Heart left ventricle (tissue), 16 donors: ENCODE results near the gene CETP. TPM values are rescaled to one million over a fixed set of nuclear protein-coding genes. Genes with fewer than 3 reads are reported as not detected.

ENCODE experiments used
- ATAC-seq, 4 donors: fragments of 200-7000 bp; cut with Tn5 transposase; one replicate each; pipeline ENCODE4 v1.9.1; 2020 to 2022; ENCODE audit warnings: moderate library complexity in 4 of 4, mild to moderate bottlenecking in 3 of 4, moderate number of reproducible peaks in 1 of 4
- DNase-seq, 5 donors: peaks; one replicate each; pipeline ENCODE4 v3.0.0-alpha.2; 2020
- H3K27ac ChIP-seq, 12 donors: fragments of 200-600 bp; sonication (generic) in 4 of 12; one replicate each; pipeline versions ENCODE4 v1.5.0 to v1.8.0; 2016 to 2022; ENCODE audit warnings: mild to moderate bottlenecking in 2 of 12
- H3K27me3 ChIP-seq, 9 donors: fragments of 200-600 bp; sonication (generic) in 2 of 9; one replicate each; pipeline versions ENCODE4 v1.5.1 to v1.8.0; 2016 to 2022; ENCODE audit warnings: mild to moderate bottlenecking in 3 of 9
- H3K36me3 ChIP-seq, 9 donors: fragments of 200-600 bp; sonication (generic) in 2 of 9; one replicate each; pipeline versions ENCODE4 v1.5.0 to v1.8.0; 2018 to 2022; ENCODE audit warnings: mild to moderate bottlenecking in 2 of 9
- H3K4me1 ChIP-seq, 12 donors: fragments of 200-600 bp; sonication (generic) in 4 of 12; one replicate each; pipeline versions ENCODE4 v1.5.0 to v1.8.0; 2016 to 2022; ENCODE audit warnings: mild to moderate bottlenecking in 3 of 12
- H3K4me3 ChIP-seq, 12 donors: fragments of 200-600 bp; sonication (generic) in 4 of 12; one replicate each; pipeline versions ENCODE4 v1.5.0 to v1.8.0; 2017 to 2022; ENCODE audit warnings: mild to moderate bottlenecking in 9 of 12, moderate library complexity in 4 of 12
- H3K9me3 ChIP-seq, 12 donors: fragments of 200-600 bp; sonication (generic) in 4 of 12; one replicate each; pipeline versions ENCODE4 v1.5.0 to v1.8.0; 2016 to 2022; ENCODE audit warnings: mild to moderate bottlenecking in 1 of 12
- CTCF ChIP-seq, 12 donors: fragments of 200-600 bp; sonication (generic) in 4 of 12; IDR thresholded peaks; one replicate each; pipeline versions ENCODE4 v1.5.0 to v1.8.0; 2018 to 2022; ENCODE audit warnings: antibody characterized with exemption in 12 of 12, mild to moderate bottlenecking in 5 of 12
- POLR2A ChIP-seq, 2 donors: fragments of 450-650 bp; IDR thresholded peaks; one replicate each; pipeline ENCODE4 v1.6.1; 2017; ENCODE audit warnings: antibody characterized with exemption in 2 of 2, mild to moderate bottlenecking in 2 of 2, moderate library complexity in 2 of 2
- WGBS, 4 donors: extraction: QIAGEN DNeasy Blood & Tissue Kit in 2 of 4; methylation state at CpG; one replicate each; pipeline versions ENCODE4 v1.1.5 to v1.1.7; 2013 to 2018; 5-methylcytosine and 5-hydroxymethylcytosine counted together
- intact Hi-C, 10 donors: fragments of 100-400 bp; cut with DNase I; formaldehyde crosslinking; loops; one replicate each; pipeline versions ENCODE4 v1.11.1 to v1.14.2; 2022
- polyA plus RNA-seq, 2 donors: library from polyadenylated mRNA; stranded (reverse); fragments of 200-250 nt; gene quantifications; one replicate each; pipeline ENCODE4 v1.2.3, GENCODE V29; 2013
- total RNA-seq, 9 donors: library from RNA; depleted of rRNA in 2 of 9; stranded (reverse); fragments of >200 nt in 2 of 9; fragmentation: NEBNext Ultra II Directional in 3 of 9; extraction: Animal tissue kit (Norgen Biotek cat#: 25700) in 3 of 9; gene quantifications; one replicate each; pipeline versions ENCODE4 v1.1.0 to v1.2.4, GENCODE V29; 2016 to 2023
- donor health status: ischemic (EF 13 %, LVEDD 7.1; RV severe dilation, severe dysfunction).
- donor health status: healthy with polysubstance abuse.
- donor health status: DM: no; HTN: yes; CAD: no.
- donor health status: DM: no; HTN: no; CAD: no.
- donor health status: ischemic (EF 25% LVEDD 6.9; RV normal size, moderate dysfunction).
- donor health status: ischemic (EF 25% LVEDD 5.7; RV mildly dilated, moderate dysfunction).
- donor health status: healthy.
- donor health status: DM: yes; HTN: yes; CAD: no.
- donor health status: ischemic (EF 35%, LVEDD 5.7; RV mildly dilated, moderate dysfunction).
- donor health status: nonischemic (EF 11% LVEDD 7.7; RV severe dilation, severe dysfunction).
- donor health status: DM: yes; HTN: yes; CAD: no.
- donor health status: PGD.
- donor health status: ischemic (EF 29% LVEDD 5.4; RV normal size, mild dysfunction).
- donor health status: nonischemic (EF 23%, LVEDD 6.1; RV moderate dilation, normal function).

Gene CETP
- total and polyA plus RNA-seq, 11 donors, result 0.23 to 3.1 (median 0.31) TPM; not detected in 3

DNA sequence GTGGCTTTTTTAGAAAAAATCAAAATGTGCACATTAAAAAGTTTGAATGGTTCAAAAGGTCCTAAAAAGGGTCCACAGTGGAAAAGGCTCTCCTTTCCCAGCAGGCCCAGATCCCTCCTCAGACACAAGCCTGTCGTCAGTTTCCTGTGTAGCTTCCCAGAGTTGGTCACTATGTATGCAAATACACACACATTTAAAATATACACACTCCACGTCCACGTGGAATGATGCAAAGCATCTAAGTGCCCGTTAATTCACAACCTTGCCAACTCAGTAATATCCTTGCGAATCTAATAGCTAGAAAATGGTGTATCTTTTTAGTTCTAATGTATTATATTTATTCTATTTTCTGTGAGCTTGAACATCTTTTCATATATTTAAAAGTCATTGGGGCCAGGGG is 45.3 kb downstream of the CETP start:
- no peaks in the 10 kb centered on the region for H3K27me3 ChIP-seq
- H3K9me3 ChIP-seq, result no peaks in the 10 kb centered on the region
- no peak for TF ChIP-seq CTCF (IDR thresholded peaks at IDR 0.05)
- no peak for TF ChIP-seq POLR2A (IDR thresholded peaks at IDR 0.05)
- WGBS, 4 donors, result 70 to 81% (median 73%) methylated on average over 5 of the region's 5 CpGs
- peaks cover 0 to 53% (median 0%) of the 10 kb centered on the region in 12 donors for H3K4me1 ChIP-seq
- no peak for ATAC-seq
- H3K27ac ChIP-seq, result no peak overlapping the region
- intact Hi-C loops, result no loop called here
- H3K4me3 ChIP-seq, result no peak overlapping the region
- H3K36me3 ChIP-seq, result peaks cover 0 to 46% (median 0%) of the 10 kb centered on the region in 9 donors
- no peak for DNase-seq

GRCh38 chr16:57007530-57007929 is 45.8 kb downstream of the CETP start:
- Histone ChIP-seq H3K36me3 (peaks cover 0 to 41% (median 0%) of the 10 kb centered on the region in 9 donors), H3K4me1 (peaks cover 0 to 58% (median 0%) of the 10 kb centered on the region in 12 donors), H3K27me3 (no peaks in the 10 kb centered on the region), H3K9me3 (no peaks in the 10 kb centered on the region), H3K27ac (no peak overlapping the region), H3K4me3 (no peak overlapping the region)
- WGBS, 4 donors, result 86 to 93% (median 91%) methylated on average over 3 of the region's 3 CpGs
- DNase-seq, result no peak
- no peak for ATAC-seq
- TF ChIP-seq POLR2A (IDR thresholded peaks at IDR 0.05), result no peak
- TF ChIP-seq CTCF (IDR thresholded peaks at IDR 0.05), result no peak
- intact Hi-C loops, result no loop called here

- no peak for DNase-seq
- WGBS, 4 donors, result 97 to 99% (median 98%) methylated on average over 1 of the region's 1 CpG
Observed at GRCh38 chr16:57008440-57008839, 46.7 kb downstream of the CETP start.

GRCh38 chr16:57009643-57010170 is 48.0 kb downstream of the CETP start:
- TF ChIP-seq CTCF (IDR thresholded peaks at IDR 0.05) (no peak), POLR2A (IDR thresholded peaks at IDR 0.05) (no peak)
- intact Hi-C loops, result no loop called here
- H3K36me3 ChIP-seq, result peaks cover 0 to 23% (median 0%) of the 10 kb centered on the region in 9 donors
- H3K4me3 ChIP-seq, result no peak overlapping the region
- DNase-seq (peak in 1 of 5 donors; percentile 14), ATAC-seq (no peak)
- WGBS, 4 donors, result 93 to 100% (median 96%) methylated on average over 2 of the region's 2 CpGs
- H3K4me1 ChIP-seq, result peaks cover 0 to 66% (median 0%) of the 10 kb centered on the region in 12 donors
- H3K27me3 ChIP-seq, result no peaks in the 10 kb centered on the region
- H3K9me3 ChIP-seq, result peaks cover 0 to 5% (median 0%) of the 10 kb centered on the region in 12 donors
- peak overlapping the region in 1 of 12 donors; percentile 18 for H3K27ac ChIP-seq

More at GRCh38 chr16:57008440-57008839, 46.7 kb downstream of the CETP start:
- Histone ChIP-seq H3K27ac (no peak overlapping the region), H3K4me1 (peaks cover 0 to 64% (median 0%) of the 10 kb centered on the region in 12 donors), H3K9me3 (no peaks in the 10 kb centered on the region), H3K36me3 (peaks cover 0 to 35% (median 0%) of the 10 kb centered on the region in 9 donors), H3K4me3 (no peak overlapping the region), H3K27me3 (no peaks in the 10 kb centered on the region)
- intact Hi-C loops, result no loop called here
- ATAC-seq, result no peak
- no peak for TF ChIP-seq POLR2A (IDR thresholded peaks at IDR 0.05)
- no peak for TF ChIP-seq CTCF (IDR thresholded peaks at IDR 0.05)
